Measurements from ENCODE around the gene LRRK2.

DNA sequence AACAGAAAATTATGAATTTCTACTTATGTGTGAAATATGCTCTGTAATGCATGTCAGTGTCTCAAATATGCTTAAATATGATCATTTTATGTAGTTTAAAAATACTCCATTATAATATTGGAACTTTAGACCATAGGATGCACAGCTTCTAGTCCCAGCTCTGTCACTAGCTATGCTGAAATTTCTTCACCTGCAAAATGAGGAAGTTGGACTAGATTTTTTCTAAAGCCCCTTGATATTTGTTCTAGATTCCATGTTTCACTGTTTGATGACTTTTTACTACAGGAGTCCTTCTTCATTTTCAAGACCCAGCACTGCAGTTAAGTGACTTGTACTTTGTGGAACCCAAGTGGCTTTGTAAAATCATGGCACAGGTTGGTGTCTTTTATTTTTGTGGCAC is 90.1 kb downstream of the LRRK2 start:
- no peak for TF ChIP-seq JUND (IDR thresholded peaks at IDR 0.05)
- TF ChIP-seq, protein P1, sequence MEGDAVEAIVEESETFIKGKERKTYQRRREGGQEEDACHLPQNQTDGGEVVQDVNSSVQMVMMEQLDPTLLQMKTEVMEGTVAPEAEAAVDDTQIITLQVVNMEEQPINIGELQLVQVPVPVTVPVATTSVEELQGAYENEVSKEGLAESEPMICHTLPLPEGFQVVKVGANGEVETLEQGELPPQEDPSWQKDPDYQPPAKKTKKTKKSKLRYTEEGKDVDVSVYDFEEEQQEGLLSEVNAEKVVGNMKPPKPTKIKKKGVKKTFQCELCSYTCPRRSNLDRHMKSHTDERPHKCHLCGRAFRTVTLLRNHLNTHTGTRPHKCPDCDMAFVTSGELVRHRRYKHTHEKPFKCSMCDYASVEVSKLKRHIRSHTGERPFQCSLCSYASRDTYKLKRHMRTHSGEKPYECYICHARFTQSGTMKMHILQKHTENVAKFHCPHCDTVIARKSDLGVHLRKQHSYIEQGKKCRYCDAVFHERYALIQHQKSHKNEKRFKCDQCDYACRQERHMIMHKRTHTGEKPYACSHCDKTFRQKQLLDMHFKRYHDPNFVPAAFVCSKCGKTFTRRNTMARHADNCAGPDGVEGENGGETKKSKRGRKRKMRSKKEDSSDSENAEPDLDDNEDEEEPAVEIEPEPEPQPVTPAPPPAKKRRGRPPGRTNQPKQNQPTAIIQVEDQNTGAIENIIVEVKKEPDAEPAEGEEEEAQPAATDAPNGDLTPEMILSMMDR (IDR thresholded peaks at IDR 0.05; ENCODE audit: low read depth, low read length, missing input control) = no peak
- no peak for TF ChIP-seq GABPA (IDR thresholded peaks at IDR 0.05 in 1 of 2, conservative IDR thresholded peaks at IDR 0.05 in 1 of 2)
- TF ChIP-seq FOXA1 (IDR thresholded peaks at IDR 0.05) = no peak
- no peak for TF ChIP-seq RAD21 (IDR thresholded peaks at IDR 0.05)

All from liver (tissue), 3 donors.